IMR-90 (cell line): ENCODE measurements around the gene LRG1. TPM values are rescaled to one million over a fixed set of nuclear protein-coding genes. Genes with fewer than 3 reads are reported as not detected.

Experiments
- ATAC-seq: fragments of 200-7000 bp; cut with Tn5 transposase; 2 replicates; pipeline ENCODE4 v1.9.1; 2020; ENCODE audit warnings: low read depth, mild to moderate bottlenecking, moderate library complexity
- BruUV-seq: library from RNA; stranded (reverse); fragments of 400-500 nt; replicated peaks from 2 replicates; lab custom pipeline; 2021; lab: Mats Ljungman, UMichigan
- CTCF ChIA-PET: fragments of 300-600 bp; formaldehyde crosslinking; extraction: SDS; loops from one replicate; lab custom pipeline; 2021; ENCODE audit warnings: antibody characterized with exemption; lab: Yijun Ruan, JAX
- POLR2A ChIA-PET: fragments of 300-600 bp; sonication (Branson Sonifier 250); formaldehyde crosslinking; loops from one replicate; lab custom pipeline; 2022; ENCODE audit warnings: antibody characterized with exemption; ENCODE audit not compliant: unreplicated experiment; lab: Charles Lee
- DNase-seq: peaks from one replicate; pipeline ENCODE4 v3.0.0; 2013
- H2AFZ ChIP-seq: replicated peaks from 2 replicates; pipeline ENCODE3; 2013; ENCODE audit warnings: low read length, mild to moderate bottlenecking; ENCODE audit not compliant: poor library complexity
- H2AK5ac ChIP-seq: 2 replicates; pipeline ENCODE4 v1.6.1; 2013; ENCODE audit warnings: low read depth, low read length, inconsistent platforms
- H2AK9ac ChIP-seq: replicated peaks from 2 replicates; pipeline ENCODE3; 2013; ENCODE audit warnings: mild to moderate bottlenecking, low read depth, low read length, moderate library complexity; ENCODE audit not compliant: poor library complexity
- H2BK120ac ChIP-seq: 2 replicates; pipeline ENCODE4 v1.6.1; 2013; ENCODE audit warnings: low read depth, low read length, inconsistent platforms
- H2BK15ac ChIP-seq: 3 replicates; pipeline ENCODE4 v1.6.1; 2013; ENCODE audit warnings: low read depth, low read length, inconsistent platforms
- H2BK20ac ChIP-seq: 2 replicates; pipeline ENCODE4 v1.6.1; 2013; ENCODE audit warnings: low read depth, mild to moderate bottlenecking, inconsistent platforms, low read length, moderate library complexity
- H2BK5ac ChIP-seq: 2 replicates; pipeline ENCODE4 v1.6.1; 2013; ENCODE audit warnings: mild to moderate bottlenecking, low read depth, low read length, inconsistent platforms; ENCODE audit not compliant: poor library complexity, severe bottlenecking
- H3K14ac ChIP-seq: replicated peaks from 2 replicates; pipeline ENCODE4 v1.6.1; 2013; ENCODE audit warnings: low read depth, low read length, inconsistent platforms
- H3K18ac ChIP-seq: 2 replicates; pipeline ENCODE4 v1.6.1; 2013; ENCODE audit warnings: low read depth, low read length, control low read depth
- H3K23ac ChIP-seq: 2 replicates; pipeline ENCODE4 v1.6.1; 2013; ENCODE audit warnings: low read depth, low read length, inconsistent platforms
- H3K27ac ChIP-seq: 2 replicates; pipeline ENCODE4 v1.5.1; 2013; ENCODE audit warnings: mild to moderate bottlenecking, control low read depth, low read length; ENCODE audit not compliant: insufficient read depth
- H3K27me3 ChIP-seq: 2 replicates; pipeline ENCODE4 v1.6.1; 2013; ENCODE audit warnings: low read length; ENCODE audit not compliant: control insufficient read depth, insufficient read depth
- H3K36me3 ChIP-seq: 2 replicates; pipeline ENCODE4 v1.6.1; 2013; ENCODE audit warnings: low read length, mixed read lengths; ENCODE audit not compliant: control insufficient read depth, insufficient read depth
- H3K4ac ChIP-seq: 2 replicates; pipeline ENCODE4 v1.6.1; 2013; ENCODE audit warnings: low read depth, low read length, inconsistent platforms
- H3K4me1 ChIP-seq: 2 replicates; pipeline ENCODE4 v1.6.1; 2013; ENCODE audit warnings: low read length, mixed read lengths; ENCODE audit not compliant: control insufficient read depth, insufficient read depth
- H3K4me2 ChIP-seq: 2 replicates; pipeline ENCODE4 v1.6.1; 2013; ENCODE audit warnings: low read depth, mild to moderate bottlenecking, control low read depth, low read length, moderate library complexity
- H3K4me3 ChIP-seq: 2 replicates; pipeline ENCODE4 v1.5.1; 2013; ENCODE audit warnings: low read depth, mild to moderate bottlenecking, control low read depth, low read length, moderate library complexity; ENCODE audit not compliant: insufficient read depth
- H3K56ac ChIP-seq: 2 replicates; pipeline ENCODE4 v1.6.1; 2013; ENCODE audit warnings: low read length, inconsistent platforms; ENCODE audit not compliant: insufficient read depth; ENCODE audit errors: extremely low read depth
- H3K79me1 ChIP-seq, 2 experiments: 2 replicates each; pipeline ENCODE4 v1.6.1; 2013; ENCODE audit warnings: low read length in 2 of 2, inconsistent platforms in 1 of 2, low read depth in 1 of 2
- H3K9ac ChIP-seq: 2 replicates; pipeline ENCODE4 v1.6.1; 2013; ENCODE audit warnings: low read depth, low read length, control low read depth
- H3K9me1 ChIP-seq: 2 replicates; pipeline ENCODE4 v1.6.1; 2013; ENCODE audit warnings: low read length, inconsistent platforms; ENCODE audit not compliant: insufficient read depth
- H3K9me3 ChIP-seq: 2 replicates; pipeline ENCODE4 v1.6.1; 2013; ENCODE audit warnings: low read length; ENCODE audit not compliant: control insufficient read depth, insufficient read depth
- H4K20me1 ChIP-seq: 2 replicates; pipeline ENCODE4 v1.6.1; 2013; ENCODE audit warnings: low read length, inconsistent platforms; ENCODE audit not compliant: insufficient read depth
- H4K5ac ChIP-seq: 2 replicates; pipeline ENCODE4 v1.6.1; 2013; ENCODE audit warnings: mild to moderate bottlenecking, low read depth, low read length, control low read depth
- H4K8ac ChIP-seq, 2 experiments: 2 replicates each; pipeline ENCODE4 v1.6.1; 2013; ENCODE audit warnings: low read depth in 2 of 2, low read length in 2 of 2, control low read depth in 1 of 2, inconsistent platforms in 1 of 2
- H4K91ac ChIP-seq: 2 replicates; pipeline ENCODE4 v1.6.1; 2013; ENCODE audit warnings: low read depth, low read length, inconsistent platforms; ENCODE audit not compliant: insufficient read depth
- BHLHE40 ChIP-seq: fragments of 150-350 bp; IDR thresholded peaks from 2 replicates; pipeline ENCODE4 v1.6.1; 2016; ENCODE audit warnings: mild to moderate bottlenecking, low read depth, low read length
- CEBPB ChIP-seq: IDR thresholded peaks from 2 replicates; pipeline ENCODE4 v1.6.1; 2012; ENCODE audit warnings: low read depth, low read length, improper control_type of control experiment
- CHD1 ChIP-seq: IDR thresholded peaks from 2 replicates; pipeline ENCODE4 v1.6.1; 2012; ENCODE audit warnings: low read depth, low read length, improper control_type of control experiment
- CTCF ChIP-seq: conservative IDR thresholded peaks from 2 replicates; pipeline ENCODE4 v1.5.1; 2012; ENCODE audit warnings: mild to moderate bottlenecking, low read depth, low read length, improper control_type of control experiment
- ELK1 ChIP-seq: fragments of 150-350 bp; IDR thresholded peaks from 2 replicates; pipeline ENCODE4 v1.6.1; 2016; ENCODE audit warnings: low read depth, mild to moderate bottlenecking, low read length, moderate library complexity, borderline replicate concordance
- FOS ChIP-seq: fragments of 150-350 bp; IDR thresholded peaks from 2 replicates; pipeline ENCODE4 v1.6.1; 2016; ENCODE audit warnings: low read depth, low read length
- MAFK ChIP-seq: IDR thresholded peaks from 2 replicates; pipeline ENCODE4 v1.6.1; 2012; ENCODE audit warnings: low read depth, low read length, improper control_type of control experiment
- MAZ ChIP-seq: IDR thresholded peaks from 2 replicates; pipeline ENCODE4 v1.6.1; 2012; ENCODE audit warnings: low read depth, mild to moderate bottlenecking, low read length, improper control_type of control experiment, moderate library complexity, borderline replicate concordance
- MXI1 ChIP-seq: IDR thresholded peaks from 2 replicates; pipeline ENCODE4 v1.6.1; 2012; ENCODE audit warnings: low read depth, mild to moderate bottlenecking, low read length, moderate library complexity, borderline replicate concordance
- NFE2L2 ChIP-seq: fragments of 150-350 bp; IDR thresholded peaks from 2 replicates; pipeline ENCODE4 v1.6.1; 2016; ENCODE audit warnings: low read depth, mild to moderate bottlenecking, low read length
- POLR2A ChIP-seq: IDR thresholded peaks from 2 replicates; pipeline ENCODE4 v1.6.1; 2012; ENCODE audit warnings: mild to moderate bottlenecking, low read depth, low read length
- RAD21 ChIP-seq: IDR thresholded peaks from 2 replicates; pipeline ENCODE4 v1.6.1; 2012; ENCODE audit warnings: low read length, improper control_type of control experiment
- RCOR1 ChIP-seq: IDR thresholded peaks from 2 replicates; pipeline ENCODE4 v1.6.1; 2012; ENCODE audit warnings: mild to moderate bottlenecking, low read length, improper control_type of control experiment; ENCODE audit not compliant: insufficient replicate concordance
- RFX5 ChIP-seq: IDR thresholded peaks from 2 replicates; pipeline ENCODE4 v1.8.0; 2012; ENCODE audit warnings: low read depth, mild to moderate bottlenecking, low read length, moderate library complexity
- SMC3 ChIP-seq: fragments of 150-350 bp; IDR thresholded peaks from 2 replicates; pipeline ENCODE4 v1.6.1; 2016; ENCODE audit warnings: low read depth, mild to moderate bottlenecking, antibody characterized with exemption, low read length, moderate library complexity
- USF2 ChIP-seq: fragments of 150-350 bp; IDR thresholded peaks from 2 replicates; pipeline ENCODE4 v1.6.1; 2017; ENCODE audit warnings: mild to moderate bottlenecking, antibody characterized with exemption, low read length, low read depth
- whole genome bisulfite sequencing, 2 experiments: methylation state at CpG; one replicate each; pipeline versions ENCODE4 v1.1.5 to v1.1.7; 2013; ENCODE audit warnings: missing lambda C conversion rate in 2 of 2; ENCODE audit not compliant: insufficient read length in 1 of 2; ENCODE audit errors: extremely low coverage in 2 of 2; 5-methylcytosine and 5-hydroxymethylcytosine counted together
- dilution Hi-C: fragments of 300-500 bp; cut with HindIII; formaldehyde crosslinking; loops from one replicate; pipeline ENCODE4 v1.14.3; 2018; ENCODE audit warnings: low sequenced_read_pairs; ENCODE audit not compliant: unreplicated experiment
- in situ Hi-C: fragments of 300-500 bp; cut with MboI; formaldehyde crosslinking; loops from 3 replicates; pipeline ENCODE4 v1.14.3; 2019; ENCODE audit warnings: low sequenced_read_pairs, inconsistent platforms, mixed read lengths
- intact Hi-C: fragments of 100-400 bp; cut with micrococcal nuclease; formaldehyde crosslinking; loops from 2 replicates; pipeline ENCODE4 v1.10.0; 2022
- polyA plus RNA-seq, 3 experiments: library from polyadenylated mRNA; depleted of rRNA; stranded (reverse); fragments of >200 nt; gene quantifications; 2 replicates each; pipeline ENCODE4 v1.2.3, GENCODE V29; 2012; ENCODE audit warnings: low replicate concordance in 1 of 3
- total RNA-seq: library from RNA; depleted of rRNA; stranded (reverse); fragments of >200 nt; gene quantifications from 2 replicates; pipeline ENCODE4 v1.2.3, GENCODE V29; 2012

Gene LRG1
- total and polyA plus RNA-seq, 2 of the 4 experiments (the other 2 are of a cell fraction) = not detected

GRCh38 chr19:4570916-4571304, 31.1 kb upstream of the LRG1 start:
- Histone ChIP-seq H3K27me3 (no peaks in the 10 kb centered on the region), H3K27ac (no peak overlapping the region), H4K91ac (no peak overlapping the region), H3K9me1 (peaks cover 5% of the 10 kb centered on the region; the same call in 1 of the 2 replicates), H3K18ac (no peak overlapping the region), H3K79me1 (no peaks in the 10 kb centered on the region), H3K4me3 (no peak overlapping the region), H2AK5ac (peak overlapping the region; percentile 21; the same call in 1 of the 2 replicates), H2BK20ac (no peak overlapping the region), H3K9ac (no peak overlapping the region), H3K4me1 (peaks cover 9% of the 10 kb centered on the region), H3K23ac (no peak overlapping the region), H3K56ac (no peak overlapping the region), H2BK5ac (no peak overlapping the region), H2AFZ (no peak overlapping the region), H3K9me3 (no peaks in the 10 kb centered on the region), H2BK15ac (no peak overlapping the region), H3K4ac (no peak overlapping the region), H2BK120ac (no peak overlapping the region), H3K4me2 (no peak overlapping the region), H3K36me3 (no peaks in the 10 kb centered on the region), H4K20me1 (no peaks in the 10 kb centered on the region), H4K5ac (no peak overlapping the region), H4K8ac (no peak overlapping the region), H2AK9ac (no peak overlapping the region), H3K14ac (no peak overlapping the region)
- intact Hi-C loops (no loop called here), dilution Hi-C loops (no loop called here), in situ Hi-C loops (no loop called here)
- ATAC-seq = no peak
- TF ChIP-seq RCOR1 (no peak), CEBPB (no peak), NFE2L2 (no peak), RFX5 (no peak), SMC3 (no peak), POLR2A (no peak), MAZ (no peak), USF2 (no peak), MAFK (no peak), CHD1 (no peak), RAD21 (no peak), BHLHE40 (no peak), FOS (no peak), ELK1 (no peak), CTCF (no peak), MXI1 (no peak)
- BruUV-seq = no TSS peak
- ChIA-PET POLR2A (no interaction called here), CTCF (no interaction called here)
- no peak for DNase-seq
- WGBS, 2 experiments = no CpG with 5 or more reads among the region's 5 CpGs
